GM12878 (cell line): ENCODE measurements around the gene MEGF9.

ENCODE experiments used
- BRCA1 ChIP-seq: IDR thresholded peaks from 2 replicates; pipeline ENCODE4 v1.6.1; 2011; ENCODE audit warnings: low read depth, low read length, improper control_type of control experiment
- ESRRA ChIP-seq: IDR thresholded peaks from 2 replicates; pipeline ENCODE4 v1.6.1; 2012; ENCODE audit warnings: mild to moderate bottlenecking, low read length, improper control_type of control experiment
- EZH2 ChIP-seq: IDR thresholded peaks from 2 replicates; pipeline ENCODE4 v1.6.1; 2012; ENCODE audit warnings: low read depth, mild to moderate bottlenecking, control low read depth, inconsistent platforms, low read length, borderline replicate concordance; ENCODE audit not compliant: control insufficient read depth
- PBX3 ChIP-seq: IDR thresholded peaks from 2 replicates; pipeline ENCODE4 v1.6.1; 2011; ENCODE audit warnings: mild to moderate bottlenecking, low read depth, low read length, moderate library complexity; ENCODE audit not compliant: insufficient replicate concordance
- POLR2A ChIP-seq: IDR thresholded peaks from 2 replicates; pipeline ENCODE4 v1.6.1; 2011; ENCODE audit warnings: low read depth, mild to moderate bottlenecking, low read length
- POLR2AphosphoS5 ChIP-seq: IDR thresholded peaks from 2 replicates; pipeline ENCODE4 v1.6.1; 2011; ENCODE audit warnings: mild to moderate bottlenecking, low read length, inconsistent platforms
- ZBTB33 ChIP-seq: fragments of 450-650 bp; IDR thresholded peaks from 2 replicates; pipeline ENCODE4 v1.6.1; 2017; ENCODE audit warnings: mild to moderate bottlenecking
- TF ChIP-seq, protein P1 (sequence below), 3 experiments: IDR thresholded peaks in 2 of 3; conservative IDR thresholded peaks in 1 of 3; 2 replicates each; pipeline ENCODE4 v1.5.1; 2011; ENCODE audit warnings: low read depth in 3 of 3, low read length in 3 of 3, mild to moderate bottlenecking in 3 of 3, control low read depth in 2 of 3, moderate library complexity in 2 of 3, inconsistent platforms in 1 of 3, mixed read lengths in 1 of 3; ENCODE audit not compliant: control insufficient read depth in 2 of 3, insufficient read depth in 1 of 3; ENCODE audit errors: extremely low read depth in 1 of 3
- TF ChIP-seq, protein P2 (sequence below): IDR thresholded peaks from 2 replicates; pipeline ENCODE4 v1.6.1; 2011; ENCODE audit warnings: borderline replicate concordance, low read depth, mild to moderate bottlenecking, moderate library complexity, mixed read lengths, low read length; ENCODE audit not compliant: insufficient read depth; ENCODE audit errors: extremely low read length

DNA sequence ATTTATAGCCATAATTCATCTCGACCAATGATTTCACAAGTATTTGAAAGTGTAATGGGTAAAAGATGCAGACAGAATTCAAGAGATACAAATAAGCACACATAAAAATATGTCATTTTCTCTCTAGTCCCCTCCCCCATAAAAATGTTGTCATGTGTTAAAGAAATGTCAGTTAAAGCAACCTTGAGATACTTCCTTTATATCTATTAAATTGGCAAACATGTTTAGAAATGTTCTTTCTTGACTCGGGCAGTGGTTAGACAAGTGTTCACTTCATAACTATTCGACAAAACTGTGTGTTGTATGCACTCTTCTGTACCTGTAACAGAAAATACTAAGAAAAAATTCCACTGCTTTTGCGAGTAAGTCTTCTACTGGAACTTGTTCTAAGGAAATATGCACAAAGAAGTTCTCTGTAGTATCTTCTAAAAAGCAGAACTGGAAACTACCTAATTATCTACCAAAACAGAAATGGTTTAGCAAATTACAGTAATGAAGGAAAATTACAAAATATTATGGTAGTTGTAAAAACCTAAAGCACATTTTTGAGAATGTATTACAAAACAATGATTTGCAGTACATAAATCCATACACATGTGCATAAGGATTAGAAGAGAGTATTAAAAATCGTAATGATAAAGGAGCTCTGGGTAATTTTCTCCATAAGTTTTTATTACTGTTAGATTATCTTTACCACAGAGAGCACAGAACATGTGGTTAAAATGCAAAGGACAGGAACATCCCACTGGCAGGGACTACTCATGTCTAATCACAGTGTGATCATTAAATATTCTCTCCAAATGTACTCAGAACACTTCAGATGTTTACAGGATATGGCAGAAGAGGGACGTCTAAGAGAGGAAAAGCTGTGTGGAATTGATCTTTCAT is 43.0 kb upstream of the MEGF9 start:
- no peak for TF ChIP-seq EZH2
- TF ChIP-seq, protein P1, sequence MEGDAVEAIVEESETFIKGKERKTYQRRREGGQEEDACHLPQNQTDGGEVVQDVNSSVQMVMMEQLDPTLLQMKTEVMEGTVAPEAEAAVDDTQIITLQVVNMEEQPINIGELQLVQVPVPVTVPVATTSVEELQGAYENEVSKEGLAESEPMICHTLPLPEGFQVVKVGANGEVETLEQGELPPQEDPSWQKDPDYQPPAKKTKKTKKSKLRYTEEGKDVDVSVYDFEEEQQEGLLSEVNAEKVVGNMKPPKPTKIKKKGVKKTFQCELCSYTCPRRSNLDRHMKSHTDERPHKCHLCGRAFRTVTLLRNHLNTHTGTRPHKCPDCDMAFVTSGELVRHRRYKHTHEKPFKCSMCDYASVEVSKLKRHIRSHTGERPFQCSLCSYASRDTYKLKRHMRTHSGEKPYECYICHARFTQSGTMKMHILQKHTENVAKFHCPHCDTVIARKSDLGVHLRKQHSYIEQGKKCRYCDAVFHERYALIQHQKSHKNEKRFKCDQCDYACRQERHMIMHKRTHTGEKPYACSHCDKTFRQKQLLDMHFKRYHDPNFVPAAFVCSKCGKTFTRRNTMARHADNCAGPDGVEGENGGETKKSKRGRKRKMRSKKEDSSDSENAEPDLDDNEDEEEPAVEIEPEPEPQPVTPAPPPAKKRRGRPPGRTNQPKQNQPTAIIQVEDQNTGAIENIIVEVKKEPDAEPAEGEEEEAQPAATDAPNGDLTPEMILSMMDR (IDR thresholded peaks at IDR 0.05 in 2 of 3, conservative IDR thresholded peaks at IDR 0.05 in 1 of 3; ENCODE audit: control insufficient read depth in 2 of 3, extremely low read depth in 1 of 3, insufficient read depth in 1 of 3, low read depth in 3 of 3, low read length in 3 of 3) = no peak
- TF ChIP-seq PBX3 = no peak
- TF ChIP-seq POLR2A = no peak
- no peak for TF ChIP-seq POLR2AphosphoS5
- TF ChIP-seq, protein P2, sequence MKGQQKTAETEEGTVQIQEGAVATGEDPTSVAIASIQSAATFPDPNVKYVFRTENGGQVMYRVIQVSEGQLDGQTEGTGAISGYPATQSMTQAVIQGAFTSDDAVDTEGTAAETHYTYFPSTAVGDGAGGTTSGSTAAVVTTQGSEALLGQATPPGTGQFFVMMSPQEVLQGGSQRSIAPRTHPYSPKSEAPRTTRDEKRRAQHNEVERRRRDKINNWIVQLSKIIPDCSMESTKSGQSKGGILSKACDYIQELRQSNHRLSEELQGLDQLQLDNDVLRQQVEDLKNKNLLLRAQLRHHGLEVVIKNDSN = no peak
- TF ChIP-seq BRCA1 = no peak
- TF ChIP-seq ESRRA = no peak
- no peak for TF ChIP-seq ZBTB33
